H1 (cell line): Measurements from ENCODE around the gene EEIG1. TPM values are rescaled to one million over a fixed set of nuclear protein-coding genes. Genes with fewer than 3 reads are reported as not detected.

Experiments used
- CTCF ChIA-PET: fragments of 300-600 bp; sonication (Branson Sonifier 250); formaldehyde crosslinking; loops from one replicate; lab custom pipeline; 2021; ENCODE audit not compliant: partially characterized antibody; lab: Charles Lee
- POLR2A ChIA-PET: fragments of 300-600 bp; sonication (Branson Sonifier 250); formaldehyde crosslinking; loops from one replicate; lab custom pipeline; 2021; ENCODE audit warnings: inconsistent platforms; ENCODE audit not compliant: partially characterized antibody; lab: Charles Lee
- DNase-seq, 2 experiments: peaks; one replicate each; pipeline versions ENCODE4 v3.0.0 to v3.0.0-alpha.2; 2010 to 2022; ENCODE audit warnings: low spot score in 2 of 2, low read depth in 1 of 2, mixed read lengths in 1 of 2
- FAIRE-seq: peaks from 2 replicates; lab custom pipeline; 2011; peaks lifted over from hg19 to GRCh38; lab: Jason Lieb, UNC
- H2AFZ ChIP-seq: 2 replicates; pipeline ENCODE4 v1.8.1; 2012; ENCODE audit warnings: low read length, inconsistent platforms
- H2AK5ac ChIP-seq: 2 replicates; pipeline ENCODE4 v1.6.1; 2013; ENCODE audit warnings: low read depth, low read length
- H2BK120ac ChIP-seq: replicated peaks from 2 replicates; pipeline ENCODE3; 2013; ENCODE audit warnings: low read depth, low read length, inconsistent platforms
- H2BK12ac ChIP-seq: 2 replicates; pipeline ENCODE4 v1.6.1; 2013; ENCODE audit warnings: low read depth, low read length
- H2BK15ac ChIP-seq: 2 replicates; pipeline ENCODE4 v1.6.1; 2013; ENCODE audit warnings: low read length
- H2BK20ac ChIP-seq: 2 replicates; pipeline ENCODE4 v1.6.1; 2013; ENCODE audit warnings: low read length
- H2BK5ac ChIP-seq: 2 replicates; pipeline ENCODE4 v1.6.1; 2013; ENCODE audit warnings: low read depth, low read length
- H3K14ac ChIP-seq: 2 replicates; pipeline ENCODE4 v1.6.1; 2013; ENCODE audit warnings: inconsistent platforms; ENCODE audit not compliant: insufficient read length
- H3K18ac ChIP-seq: 2 replicates; pipeline ENCODE4 v1.6.1; 2013; ENCODE audit warnings: low read length; ENCODE audit errors: extremely low read depth
- H3K23ac ChIP-seq: 2 replicates; pipeline ENCODE4 v1.6.1; 2013; ENCODE audit warnings: inconsistent platforms; ENCODE audit not compliant: insufficient read length
- H3K23me2 ChIP-seq: 2 replicates; pipeline ENCODE4 v1.6.1; 2013; ENCODE audit warnings: low read depth, low read length
- H3K27ac ChIP-seq: 2 replicates; pipeline ENCODE4 v1.6.1; 2011; ENCODE audit warnings: low read depth, low read length, inconsistent platforms
- H3K27me3 ChIP-seq, 4 experiments: replicated peaks in 1 of 4; 1 replicate in 1 of 4; 2 replicates in 3 of 4; pipeline versions ENCODE4 v1.6.1 to v1.8.1; 2011 to 2013; ENCODE audit warnings: low read length in 3 of 4, mild to moderate bottlenecking in 3 of 4, inconsistent platforms in 2 of 4, mixed read lengths in 2 of 4, moderate library complexity in 1 of 4; ENCODE audit not compliant: control insufficient read depth in 3 of 4, insufficient read depth in 3 of 4; ENCODE audit errors: extremely low read depth in 1 of 4
- H3K36me3 ChIP-seq, 4 experiments: 2 replicates each; pipeline versions ENCODE4 v1.6.1 to v1.8.1; 2011 to 2013; ENCODE audit warnings: mild to moderate bottlenecking in 4 of 4, low read length in 3 of 4, moderate library complexity in 2 of 4, control low read depth in 1 of 4, inconsistent platforms in 1 of 4; ENCODE audit not compliant: insufficient read depth in 4 of 4, control insufficient read depth in 2 of 4
- H3K4ac ChIP-seq: replicated peaks from 2 replicates; pipeline ENCODE3; 2013; ENCODE audit warnings: low read length, low read depth, mixed read lengths, inconsistent platforms; ENCODE audit not compliant: insufficient read length
- H3K4me1 ChIP-seq, 4 experiments: replicated peaks in 1 of 4; 1 replicate in 1 of 4; 2 replicates in 3 of 4; pipeline versions ENCODE4 v1.6.1 to v1.8.1; 2011 to 2013; ENCODE audit warnings: low read length in 3 of 4, inconsistent platforms in 2 of 4, mixed read lengths in 1 of 4; ENCODE audit not compliant: insufficient read depth in 4 of 4, control insufficient read depth in 3 of 4
- H3K4me2 ChIP-seq, 2 experiments: 2 replicates each; pipeline versions ENCODE4 v1.6.1 to v1.8.1; 2011 to 2013; ENCODE audit warnings: low read depth in 2 of 2, low read length in 2 of 2, control low read depth in 1 of 2, inconsistent platforms in 1 of 2, mild to moderate bottlenecking in 1 of 2; ENCODE audit not compliant: insufficient read depth in 1 of 2
- H3K4me3 ChIP-seq, 4 experiments: fragments of 200-600, 300-600 bp in 1 of 4; sonication (generic), shearing (Covaris generic), sonication (Bioruptor Twin) in 1 of 4; 2 replicates each; pipeline versions ENCODE4 v1.5.1 to v1.8.1; 2011 to 2016; ENCODE audit warnings: low read length in 4 of 4, low read depth in 3 of 4, control low read depth in 2 of 4, inconsistent platforms in 2 of 4, mild to moderate bottlenecking in 2 of 4, mixed read lengths in 1 of 4, moderate library complexity in 1 of 4; ENCODE audit not compliant: insufficient read depth in 2 of 4; ENCODE audit errors: extremely low read depth in 1 of 4
- H3K56ac ChIP-seq: replicated peaks from 2 replicates; pipeline ENCODE3; 2013; ENCODE audit warnings: low read depth, mild to moderate bottlenecking, mixed read lengths, low read length, inconsistent platforms; ENCODE audit not compliant: insufficient read length
- H3K79me1 ChIP-seq: 2 replicates; pipeline ENCODE4 v1.6.1; 2013; ENCODE audit warnings: low read depth, low read length, control low read depth
- H3K79me2 ChIP-seq, 2 experiments: 2 replicates each; pipeline versions ENCODE4 v1.6.1 to v1.8.1; 2012 to 2013; ENCODE audit warnings: low read length in 2 of 2, mild to moderate bottlenecking in 2 of 2, inconsistent platforms in 1 of 2; ENCODE audit not compliant: insufficient read depth in 2 of 2, control insufficient read depth in 1 of 2
- H3K9ac ChIP-seq, 4 experiments: replicated peaks in 1 of 4; 1 replicate in 1 of 4; 2 replicates in 3 of 4; pipeline versions ENCODE4 v1.6.1 to v1.8.1; 2011 to 2013; ENCODE audit warnings: low read depth in 3 of 4, low read length in 3 of 4, control low read depth in 2 of 4, mild to moderate bottlenecking in 2 of 4, moderate library complexity in 2 of 4, inconsistent platforms in 1 of 4; ENCODE audit errors: extremely low read depth in 1 of 4
- H3K9me3 ChIP-seq, 2 experiments: 2 replicates each; pipeline versions ENCODE4 v1.6.1 to v1.8.1; 2012 to 2013; ENCODE audit warnings: mild to moderate bottlenecking in 2 of 2, moderate library complexity in 2 of 2, control low read depth in 1 of 2, inconsistent platforms in 1 of 2, low read depth in 1 of 2, low read length in 1 of 2, mixed read lengths in 1 of 2; ENCODE audit not compliant: insufficient read depth in 2 of 2
- H4K20me1 ChIP-seq, 2 experiments: replicated peaks in 1 of 2; 2 replicates each; pipeline versions ENCODE3 to v1.8.1; 2011 to 2013; ENCODE audit warnings: inconsistent platforms in 2 of 2, low read length in 2 of 2, mild to moderate bottlenecking in 1 of 2; ENCODE audit not compliant: insufficient read depth in 2 of 2, control insufficient read depth in 1 of 2
- H4K5ac ChIP-seq: 2 replicates; pipeline ENCODE4 v1.6.1; 2013; ENCODE audit warnings: low read length, low read depth, mixed read lengths, inconsistent platforms; ENCODE audit not compliant: insufficient read length
- H4K8ac ChIP-seq: 2 replicates; pipeline ENCODE4 v1.8.0; 2013; ENCODE audit warnings: mild to moderate bottlenecking, moderate library complexity, low read length, inconsistent platforms; ENCODE audit not compliant: insufficient read depth; ENCODE audit errors: extremely low read depth
- H4K91ac ChIP-seq: replicated peaks from 2 replicates; pipeline ENCODE3; 2013; ENCODE audit warnings: low read length, mixed read lengths, inconsistent platforms; ENCODE audit not compliant: insufficient read length
- CHD2 ChIP-seq: IDR thresholded peaks from 2 replicates; pipeline ENCODE4 v1.6.1; 2012; ENCODE audit warnings: low read length, improper control_type of control experiment
- KDM4A ChIP-seq: IDR thresholded peaks from one replicate; pipeline ENCODE4 v1.7.1; 2012; ENCODE audit warnings: low read depth, mild to moderate bottlenecking, moderate library complexity, low read length, inconsistent platforms; ENCODE audit not compliant: severe bottlenecking
- NRF1 ChIP-seq: IDR thresholded peaks from 2 replicates; pipeline ENCODE4 v1.6.1; 2011; ENCODE audit warnings: mild to moderate bottlenecking, low read depth, low read length, improper control_type of control experiment
- PHF8 ChIP-seq: fragments of 200-600 bp; sonication (generic); conservative IDR thresholded peaks from 2 replicates; pipeline ENCODE4 v1.7.1; 2012; ENCODE audit warnings: low read depth, mild to moderate bottlenecking, inconsistent platforms, low read length, moderate library complexity
- RNF2 ChIP-seq: fragments of 200-900, 300-1000 bp; sonication (generic); IDR thresholded peaks from 2 replicates; pipeline ENCODE4 v1.7.1; 2016; ENCODE audit warnings: borderline replicate concordance, low read depth, mild to moderate bottlenecking, antibody characterized with exemption, low read length; ENCODE audit not compliant: poor library complexity, severe bottlenecking; ENCODE audit errors: missing control alignments
- SP1 ChIP-seq: IDR thresholded peaks from 2 replicates; pipeline ENCODE4 v1.6.1; 2011; ENCODE audit warnings: low read depth, low read length
- WGBS, 2 experiments: shearing (Covaris generic) in 1 of 2; methylation state at CpG; one replicate each; pipeline versions ENCODE4 v1.1.6 to v1.1.7; 2013 to 2015; ENCODE audit warnings: low lambda C conversion rate in 2 of 2, mixed read lengths in 2 of 2, inconsistent platforms in 1 of 2, low coverage in 1 of 2, missing lambda C conversion rate in 1 of 2; ENCODE audit not compliant: insufficient replicate concordance in 2 of 2, insufficient coverage in 1 of 2, insufficient read length in 1 of 2; ENCODE audit errors: extremely low coverage in 1 of 2, missing lambda C conversion rate in 1 of 2; 5-methylcytosine and 5-hydroxymethylcytosine counted together
- polyA plus RNA-seq, 7 experiments: library from polyadenylated mRNA; depleted of rRNA in 3 of 7; stranded (reverse) in 5 of 7; unstranded in 2 of 7; fragments of >200 nt in 5 of 7; fragments of 200-250 nt in 2 of 7; gene quantifications; 1 replicate in 5 of 7; 2 replicates in 1 of 7; 4 replicates in 1 of 7; pipeline versions ENCODE4 v1.2.1 to v1.2.3, GENCODE V29; 2011 to 2013; ENCODE audit warnings: missing spikeins in 2 of 7, mixed read lengths in 2 of 7
- total RNA-seq: library from RNA; stranded (reverse); fragmentation: NEBNext Ultra II Directional; extraction: Animal tissue kit (Norgen Biotek cat#: 25700); gene quantifications from 2 replicates; pipeline ENCODE4 v1.2.1, GENCODE V29; 2021

Gene EEIG1
- total and polyA plus RNA-seq, 2 of the 8 experiments (the other 6 are each of a cell fraction or from before 2014, with no cell fraction given), result 29.8 to 50.8 TPM

- Histone ChIP-seq H2BK5ac (peak overlapping the region; percentile 3; the same call in 1 of the 2 replicates), H3K56ac (no peak overlapping the region), H3K4ac (peak overlapping the region; percentile 12), H4K20me1 (peaks cover 1 to 18% of the 10 kb centered on the region in 2 experiments), H3K9ac (peak overlapping the region in 1 of 4 experiments; percentile 36; a peak in 2 of 7 replicates), H2BK20ac (no peak overlapping the region), H4K5ac (no peak overlapping the region), H3K4me1 (peaks cover 13 to 26% (median 21%) of the 10 kb centered on the region in 4 experiments), H2AFZ (no peak overlapping the region), H3K79me1 (peaks cover 6% of the 10 kb centered on the region; the same call in 1 of the 2 replicates), H3K79me2 (peaks cover 0 to 4% of the 10 kb centered on the region in 2 experiments; a peak in 1 of 4 replicates), H3K18ac (0 out of 2 replicates have a peak overlapping the region, but pooled peaks have one; percentile 79), H3K4me2 (peak overlapping the region; percentile 73 to 76), H4K8ac (peak overlapping the region; percentile 86; the same call in 1 of the 2 replicates), H3K9me3 (no peaks in the 10 kb centered on the region), H3K23me2 (peaks cover 19% of the 10 kb centered on the region; the same call in 1 of the 2 replicates), H2BK12ac (peak overlapping the region; percentile 90), H3K36me3 (peaks cover 0 to 3% (median 0%) of the 10 kb centered on the region in 4 experiments; a peak in 2 of 8 replicates), H2BK120ac (no peak overlapping the region), H3K23ac (no peak overlapping the region), H3K27ac (no peak overlapping the region), H4K91ac (no peak overlapping the region), H3K14ac (no peak overlapping the region), H3K4me3 (peak overlapping the region; percentile 26 to 62 (median 52)), H2BK15ac (peak overlapping the region; percentile 81; the same call in 1 of the 2 replicates), H2AK5ac (0 out of 2 replicates have a peak overlapping the region, but pooled peaks have one; percentile 47), H3K27me3 (peaks cover 0 to 18% (median 16%) of the 10 kb centered on the region in 4 experiments; a peak in 6 of 7 replicates)
- ChIA-PET POLR2A (interaction anchor here (0.8 to 1.2 kb wide), 6 partner anchors 12 to 167 kb away, joined by 3 to 6 read pairs (median 3); no protein-coding TSS in a partner anchor), CTCF (interaction anchor here (0.7 to 35.5 kb wide), 7 partner anchors 11 to 220 kb away, joined by 3 to 825 read pairs (median 5); partner anchors contain the start of gene TOR2A)
- peak in 1 of 2 experiments; percentile 64 for DNase-seq
- TF ChIP-seq CHD2, result no peak
- TF ChIP-seq KDM4A, result peak; percentile 14
- peak; percentile 23; the same call in 1 of the 2 replicates for TF ChIP-seq SP1
- TF ChIP-seq NRF1, result no peak
- TF ChIP-seq PHF8, result 0 out of 2 replicates have a peak, but pooled peaks have one; percentile 14
- no peak for TF ChIP-seq RNF2
- WGBS, 2 experiments, result 37% methylated on average over 18 of the region's 18 CpGs; no CpG with 5 or more reads in 1 of the 2 experiments
- FAIRE-seq, result no peak
Measured at GRCh38 chr9:127931092-127931881, 49.5 kb downstream of the EEIG1 start.
